ENCODE results near the gene TMPRSS4. TPM values are rescaled to one million over a fixed set of nuclear protein-coding genes. Genes with fewer than 3 reads are reported as not detected.
A peak's percentile ranks its signal among the peaks of the same experiment; 100 is the strongest.

TMPRSS4 gene
- total and polyA plus RNA-seq, 2 of the 13 experiments (the other 11 are each of a cell fraction or from before 2014, with no cell fraction given) = 0.32 TPM; not detected in 1

DNA sequence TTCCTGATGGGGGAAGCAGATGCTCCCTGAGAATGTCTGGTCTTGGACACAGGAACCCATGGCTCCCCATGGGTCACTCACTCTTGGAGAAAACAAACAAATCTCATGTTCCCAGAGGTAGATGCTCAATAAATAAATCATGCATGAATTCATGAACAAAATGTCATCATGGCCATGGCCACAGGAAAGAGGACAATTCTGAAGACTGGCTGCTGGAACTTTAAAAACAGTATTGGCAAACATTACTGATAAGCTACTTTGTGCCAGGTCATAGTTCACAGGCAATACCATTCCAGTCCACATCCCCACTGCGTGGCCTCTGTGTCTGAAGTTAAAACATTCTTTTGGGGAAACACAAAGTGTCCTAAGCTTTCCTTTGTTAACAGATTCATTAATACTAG, 19.1 kb downstream of the TMPRSS4 start (continued):
- TF ChIP-seq, protein P1, sequence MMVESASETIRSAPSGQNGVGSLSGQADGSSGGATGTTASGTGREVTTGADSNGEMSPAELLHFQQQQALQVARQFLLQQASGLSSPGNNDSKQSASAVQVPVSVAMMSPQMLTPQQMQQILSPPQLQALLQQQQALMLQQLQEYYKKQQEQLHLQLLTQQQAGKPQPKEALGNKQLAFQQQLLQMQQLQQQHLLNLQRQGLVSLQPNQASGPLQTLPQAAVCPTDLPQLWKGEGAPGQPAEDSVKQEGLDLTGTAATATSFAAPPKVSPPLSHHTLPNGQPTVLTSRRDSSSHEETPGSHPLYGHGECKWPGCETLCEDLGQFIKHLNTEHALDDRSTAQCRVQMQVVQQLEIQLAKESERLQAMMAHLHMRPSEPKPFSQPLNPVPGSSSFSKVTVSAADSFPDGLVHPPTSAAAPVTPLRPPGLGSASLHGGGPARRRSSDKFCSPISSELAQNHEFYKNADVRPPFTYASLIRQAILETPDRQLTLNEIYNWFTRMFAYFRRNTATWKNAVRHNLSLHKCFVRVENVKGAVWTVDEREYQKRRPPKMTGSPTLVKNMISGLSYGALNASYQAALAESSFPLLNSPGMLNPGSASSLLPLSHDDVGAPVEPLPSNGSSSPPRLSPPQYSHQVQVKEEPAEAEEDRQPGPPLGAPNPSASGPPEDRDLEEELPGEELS (CRISPR knock-in tag; IDR thresholded peaks at IDR 0.05) = peak; percentile 80
- TF ChIP-seq MEIS2 (CRISPR knock-in tag; IDR thresholded peaks at IDR 0.05) (no peak), YEATS4 (CRISPR knock-in tag; IDR thresholded peaks at IDR 0.05; ENCODE audit: borderline replicate concordance) (peak; percentile 20; the same call in 1 of the 2 replicates), ZNF570 (CRISPR knock-in tag; IDR thresholded peaks at IDR 0.05; ENCODE audit: borderline replicate concordance) (no peak), HOXA7 (CRISPR knock-in tag; IDR thresholded peaks at IDR 0.05) (no peak), ZMYM2 (CRISPR knock-in tag; IDR thresholded peaks at IDR 0.05) (no peak), ZNF75D (CRISPR knock-in tag; IDR thresholded peaks at IDR 0.05; ENCODE audit: borderline replicate concordance) (no peak), E2F5 (CRISPR knock-in tag; conservative IDR thresholded peaks at IDR 0.05) (no peak), KDM4B (CRISPR knock-in tag; IDR thresholded peaks at IDR 0.05) (no peak), MTA3 (CRISPR knock-in tag; IDR thresholded peaks at IDR 0.05) (no peak), ZNF784 (CRISPR knock-in tag; IDR thresholded peaks at IDR 0.05; ENCODE audit: borderline replicate concordance) (no peak), ZNF3 (CRISPR knock-in tag; IDR thresholded peaks at IDR 0.05) (no peak), WIZ (CRISPR knock-in tag; IDR thresholded peaks at IDR 0.05) (no peak), DNMT3B (CRISPR knock-in tag; conservative IDR thresholded peaks at IDR 0.05) (no peak), EP300 (IDR thresholded peaks at IDR 0.05; ENCODE audit: low read depth in 2 of 2, low read length in 2 of 2) (peak in 1 of 2 experiments; percentile 91; a peak in 2 of 4 replicates), EP300 (CRISPR knock-in tag; IDR thresholded peaks at IDR 0.05; ENCODE audit: borderline replicate concordance) (peak; percentile 86), HMG20A (CRISPR knock-in tag; IDR thresholded peaks at IDR 0.05; ENCODE audit: borderline replicate concordance) (peak; percentile 81), FIP1L1 (IDR thresholded peaks at IDR 0.05; ENCODE audit: borderline replicate concordance, insufficient read depth, low read depth, low read length) (no peak), SUZ12 (IDR thresholded peaks at IDR 0.05; ENCODE audit: low read depth, low read length) (no peak), ZFYVE20 (CRISPR knock-in tag; IDR thresholded peaks at IDR 0.05; ENCODE audit: borderline replicate concordance, low read depth) (no peak), ZNF772 (CRISPR knock-in tag; IDR thresholded peaks at IDR 0.05) (no peak), ZNF646 (CRISPR knock-in tag; IDR thresholded peaks at IDR 0.05) (no peak)

Measured in HepG2 (cell line).